Activated naive CD4-positive, alpha-beta T cell treated with anti-CD3 and anti-CD28 coated beads, Interleukin-2, amount 50 U/mL, for 24 hours (primary cell): Measurements from ENCODE around the gene CCNY.
"Not testable (repeated sequence)": the region's sequence is repeated elsewhere in the genome, so short reads cannot be mapped to it uniquely, and the experiment has no call there.

Experiments
- H3K27ac Mint-ChIP-seq: one replicate; pipeline ENCODE4 v1.8.0; 2021; ENCODE audit warnings: mild to moderate bottlenecking, mixed read lengths
- H3K27me3 Mint-ChIP-seq: one replicate; pipeline ENCODE4 v1.8.0; 2021; ENCODE audit warnings: mixed read lengths
- H3K36me3 Mint-ChIP-seq: one replicate; pipeline ENCODE4 v1.8.0; 2021; ENCODE audit warnings: mixed read lengths
- H3K4me1 Mint-ChIP-seq: one replicate; pipeline ENCODE4 v1.8.0; 2021; ENCODE audit warnings: mixed read lengths
- H3K4me3 Mint-ChIP-seq: one replicate; pipeline ENCODE4 v1.8.0; 2021; ENCODE audit warnings: mild to moderate bottlenecking, mixed read lengths
- H3K9me3 Mint-ChIP-seq: one replicate; pipeline ENCODE4 v1.8.0; 2021; ENCODE audit warnings: mixed read lengths

The CCNY gene

DNA sequence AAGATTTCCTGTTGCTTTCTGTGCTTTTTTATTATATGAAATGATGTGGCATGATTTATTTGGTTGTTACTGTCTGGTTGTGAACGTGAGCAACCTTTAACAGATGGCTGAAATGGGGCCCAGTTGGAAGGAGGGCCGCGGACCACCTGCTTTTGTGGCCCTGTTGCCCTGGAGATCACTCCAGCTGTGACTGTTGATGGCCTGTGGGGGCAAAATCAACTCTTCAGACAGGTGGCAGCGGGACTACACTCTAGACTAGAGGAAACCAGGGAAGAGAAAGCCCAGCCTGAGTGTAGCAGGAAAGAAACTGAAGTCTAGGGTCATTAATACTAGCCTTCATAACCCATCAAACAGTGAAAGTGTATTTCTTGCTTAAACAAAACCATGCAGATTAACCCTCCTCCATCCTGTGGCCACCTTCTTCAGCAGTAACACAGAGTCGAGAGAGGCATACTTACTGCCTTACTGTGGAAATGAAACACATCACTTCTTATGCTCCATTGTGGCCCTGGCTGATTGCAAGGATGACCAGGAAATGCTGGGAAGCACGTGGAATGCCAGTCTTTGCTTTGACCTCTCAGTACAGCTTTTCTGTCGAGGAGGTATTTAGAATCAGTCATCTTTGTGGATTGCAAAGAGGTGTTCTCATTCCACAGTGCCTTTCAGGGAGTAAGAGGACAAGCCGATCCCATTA is 80.5 kb downstream of the CCNY start:
- H3K27ac Mint-ChIP-seq: peak overlapping the region; percentile 14
- no peaks in the 10 kb centered on the region for H3K36me3 Mint-ChIP-seq
- peaks cover 14% of the 10 kb centered on the region for H3K4me1 Mint-ChIP-seq
- no peaks in the 10 kb centered on the region for H3K27me3 Mint-ChIP-seq
- no peaks in the 10 kb centered on the region for H3K9me3 Mint-ChIP-seq
- H3K4me3 Mint-ChIP-seq: no peak overlapping the region

DNA sequence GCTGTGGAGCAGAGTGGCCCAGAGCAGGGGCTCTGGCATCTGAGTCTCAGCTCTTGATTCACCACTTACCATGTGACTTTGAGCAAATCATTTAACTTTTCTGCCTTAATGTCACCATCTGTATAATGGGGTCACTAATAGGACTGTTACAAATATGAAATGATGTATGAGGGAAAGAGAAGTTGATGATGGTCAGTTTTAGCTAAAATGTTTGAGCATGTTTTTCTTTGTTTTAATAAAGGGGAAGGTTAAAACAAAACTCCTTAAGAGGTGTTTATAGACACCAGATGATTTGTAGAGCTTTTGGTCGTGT is 81.0 kb downstream of the CCNY start:
- no peaks in the 10 kb centered on the region for H3K27me3 Mint-ChIP-seq
- no peak overlapping the region for H3K27ac Mint-ChIP-seq
- no peaks in the 10 kb centered on the region for H3K9me3 Mint-ChIP-seq
- H3K4me1 Mint-ChIP-seq: peaks cover 17% of the 10 kb centered on the region
- H3K36me3 Mint-ChIP-seq: no peaks in the 10 kb centered on the region
- H3K4me3 Mint-ChIP-seq: no peak overlapping the region

GRCh38 chr10:35417795-35418194 is 81.5 kb downstream of the CCNY start:
- peaks cover 22% of the 10 kb centered on the region for H3K4me1 Mint-ChIP-seq
- H3K27me3 Mint-ChIP-seq: no peaks in the 10 kb centered on the region
- no peak overlapping the region for H3K27ac Mint-ChIP-seq
- H3K36me3 Mint-ChIP-seq: no peaks in the 10 kb centered on the region
- H3K9me3 Mint-ChIP-seq: no peaks in the 10 kb centered on the region
- no peak overlapping the region for H3K4me3 Mint-ChIP-seq

DNA sequence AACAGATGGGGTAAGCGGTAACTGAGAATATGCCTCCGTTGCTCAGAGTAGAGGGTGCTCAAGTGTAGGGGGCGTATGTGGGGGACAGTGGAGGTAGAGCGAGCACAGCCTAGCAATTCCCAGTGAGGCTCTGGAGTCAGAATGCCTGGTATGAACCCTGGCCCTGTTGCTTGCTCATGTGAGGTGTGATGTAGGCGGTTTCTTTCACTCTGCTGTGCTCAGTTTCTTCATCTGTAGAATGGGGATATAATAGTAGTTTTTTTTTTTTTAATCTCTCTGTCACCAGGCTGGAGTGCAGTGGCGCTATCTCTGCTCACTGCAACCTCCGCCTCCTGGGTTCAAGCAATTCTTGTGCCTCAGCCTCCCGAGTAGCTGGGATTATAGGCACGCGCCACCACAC is 82.3 kb downstream of the CCNY start:
- peaks cover 24% of the 10 kb centered on the region for H3K4me1 Mint-ChIP-seq
- H3K27ac Mint-ChIP-seq, H3K4me3 Mint-ChIP-seq: not testable (repeated sequence)

GRCh38 chr10:35420044-35420443 is 83.7 kb downstream of the CCNY start:
- H3K36me3 Mint-ChIP-seq: no peaks in the 10 kb centered on the region
- no peaks in the 10 kb centered on the region for H3K9me3 Mint-ChIP-seq
- H3K27me3 Mint-ChIP-seq: no peaks in the 10 kb centered on the region
- no peak overlapping the region for H3K4me3 Mint-ChIP-seq
- peaks cover 38% of the 10 kb centered on the region for H3K4me1 Mint-ChIP-seq
- no peak overlapping the region for H3K27ac Mint-ChIP-seq

More for the DNA sequence above, 82.3 kb downstream of the CCNY start:
- not testable (repeated sequence) for H3K9me3 Mint-ChIP-seq, H3K27me3 Mint-ChIP-seq, H3K36me3 Mint-ChIP-seq

- Mint-ChIP-seq H3K36me3 (no peaks in the 10 kb centered on the region), H3K4me3 (no peak overlapping the region), H3K27ac (peak overlapping the region; percentile 35), H3K9me3 (no peaks in the 10 kb centered on the region), H3K27me3 (no peaks in the 10 kb centered on the region), H3K4me1 (peaks cover 46% of the 10 kb centered on the region)
These were observed 84.7 kb downstream of the CCNY start for GRCh38 chr10:35420827-35421552.

GRCh38 chr10:35421553-35422178 is 85.4 kb downstream of the CCNY start:
- Mint-ChIP-seq H3K9me3 (no peaks in the 10 kb centered on the region), H3K4me1 (peaks cover 53% of the 10 kb centered on the region), H3K27ac (peak overlapping the region; percentile 35)

GRCh38 chr10:35422228-35422627 is 85.9 kb downstream of the CCNY start:
- Mint-ChIP-seq H3K4me1 (peaks cover 59% of the 10 kb centered on the region), H3K4me3 (no peak overlapping the region), H3K36me3 (no peaks in the 10 kb centered on the region), H3K27me3 (no peaks in the 10 kb centered on the region), H3K9me3 (no peaks in the 10 kb centered on the region), H3K27ac (no peak overlapping the region)

More at GRCh38 chr10:35421553-35422178, 85.4 kb downstream of the CCNY start:
- no peaks in the 10 kb centered on the region for H3K36me3 Mint-ChIP-seq
- no peaks in the 10 kb centered on the region for H3K27me3 Mint-ChIP-seq
- H3K4me3 Mint-ChIP-seq: no peak overlapping the region

- Mint-ChIP-seq H3K36me3 (peaks cover 8% of the 10 kb centered on the region), H3K9me3 (no peaks in the 10 kb centered on the region), H3K27me3 (no peaks in the 10 kb centered on the region), H3K27ac (no peak overlapping the region), H3K4me1 (peaks cover 73% of the 10 kb centered on the region), H3K4me3 (no peak overlapping the region)
These were observed 87.4 kb downstream of the CCNY start for GRCh38 chr10:35423505-35424306.

- Mint-ChIP-seq H3K9me3 (no peaks in the 10 kb centered on the region), H3K4me1 (peaks cover 76% of the 10 kb centered on the region), H3K27me3 (no peaks in the 10 kb centered on the region), H3K27ac (no peak overlapping the region), H3K4me3 (no peak overlapping the region), H3K36me3 (peaks cover 8% of the 10 kb centered on the region)
These were observed 88.5 kb downstream of the CCNY start for GRCh38 chr10:35424680-35425285.

DNA sequence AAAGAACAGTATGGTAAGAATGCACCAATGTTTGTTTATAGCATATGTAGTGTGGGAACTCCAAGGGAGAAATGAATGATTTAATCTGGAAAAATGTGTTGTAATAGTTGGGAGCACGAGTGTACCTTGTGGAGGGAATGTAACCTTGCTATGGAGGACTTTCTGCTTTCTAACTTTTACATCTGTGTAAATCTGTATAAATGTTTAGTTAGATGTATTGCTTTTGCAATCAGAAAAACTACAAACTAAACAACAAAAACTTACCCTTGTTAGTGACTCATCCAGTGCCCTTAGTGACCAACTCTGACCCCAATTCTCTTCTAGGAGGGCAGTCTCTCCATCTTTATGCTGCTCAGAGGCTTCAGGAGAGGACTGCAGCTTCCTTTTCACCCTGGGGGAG is 89.3 kb downstream of the CCNY start:
- Mint-ChIP-seq H3K27me3 (no peaks in the 10 kb centered on the region), H3K4me1 (peaks cover 79% of the 10 kb centered on the region)

DNA sequence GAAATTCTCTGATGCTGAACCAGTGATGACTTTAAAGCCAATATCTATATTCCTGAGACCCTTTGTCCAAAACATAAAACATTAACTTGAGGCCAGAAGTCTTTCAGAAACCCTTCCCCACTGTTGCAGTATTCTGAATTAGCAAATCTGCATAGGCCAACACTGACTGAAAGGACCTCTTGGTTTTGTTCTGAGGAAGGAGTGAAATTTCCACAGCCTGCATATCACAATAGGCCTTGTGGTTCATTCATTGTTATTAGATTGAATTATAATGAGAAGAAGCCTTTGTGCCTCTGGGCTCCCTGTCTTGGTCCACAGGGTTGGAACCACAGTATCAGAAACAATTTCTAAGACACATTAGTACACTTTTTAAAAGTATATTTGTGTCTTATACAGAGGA is 90.3 kb downstream of the CCNY start:
- Mint-ChIP-seq H3K36me3 (peaks cover 10% of the 10 kb centered on the region), H3K9me3 (no peaks in the 10 kb centered on the region), H3K27me3 (no peaks in the 10 kb centered on the region), H3K4me3 (no peak overlapping the region), H3K27ac (no peak overlapping the region), H3K4me1 (peaks cover 74% of the 10 kb centered on the region)

More for the DNA sequence above, 89.3 kb downstream of the CCNY start:
- Mint-ChIP-seq H3K9me3 (no peaks in the 10 kb centered on the region), H3K27ac (no peak overlapping the region), H3K4me3 (no peak overlapping the region), H3K36me3 (peaks cover 8% of the 10 kb centered on the region)

DNA sequence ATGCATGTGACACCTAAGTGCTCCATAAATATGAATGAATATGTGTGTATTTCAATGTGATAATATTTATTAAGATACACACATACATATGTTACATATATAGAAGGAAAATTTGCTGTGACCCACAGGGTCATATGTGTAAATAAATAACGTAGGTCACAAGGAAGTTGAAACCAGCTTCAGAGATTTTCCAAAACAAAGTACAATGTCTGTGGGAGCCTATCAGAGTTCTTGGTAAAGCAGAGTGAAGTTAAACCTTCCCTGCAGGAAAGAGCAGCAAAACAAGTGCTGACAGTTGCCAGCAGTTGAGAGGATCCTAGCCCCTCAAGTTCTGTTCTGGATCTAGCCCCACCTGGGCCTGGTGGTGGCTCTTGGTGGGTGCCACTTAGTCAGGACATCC is 91.2 kb downstream of the CCNY start:
- no peaks in the 10 kb centered on the region for H3K9me3 Mint-ChIP-seq
- H3K27ac Mint-ChIP-seq: no peak overlapping the region
- H3K36me3 Mint-ChIP-seq: peaks cover 11% of the 10 kb centered on the region
- H3K4me1 Mint-ChIP-seq: peaks cover 76% of the 10 kb centered on the region
- H3K27me3 Mint-ChIP-seq: no peaks in the 10 kb centered on the region
- H3K4me3 Mint-ChIP-seq: no peak overlapping the region

- H3K36me3 Mint-ChIP-seq: peaks cover 11% of the 10 kb centered on the region
- H3K4me3 Mint-ChIP-seq: peak overlapping the region; percentile 5
- peaks cover 76% of the 10 kb centered on the region for H3K4me1 Mint-ChIP-seq
- no peaks in the 10 kb centered on the region for H3K27me3 Mint-ChIP-seq
- H3K9me3 Mint-ChIP-seq: no peaks in the 10 kb centered on the region
- peak overlapping the region; percentile 56 for H3K27ac Mint-ChIP-seq
These were observed 92.2 kb downstream of the CCNY start for GRCh38 chr10:35428521-35428920.

GRCh38 chr10:35432781-35433338 is 96.6 kb downstream of the CCNY start:
- Mint-ChIP-seq H3K27me3 (no peaks in the 10 kb centered on the region), H3K4me1 (peaks cover 54% of the 10 kb centered on the region), H3K27ac (no peak overlapping the region), H3K9me3 (peaks cover 5% of the 10 kb centered on the region), H3K4me3 (no peak overlapping the region), H3K36me3 (peaks cover 34% of the 10 kb centered on the region)
